NCI-H2196 (cell line): ENCODE results near the gene TMEM126A.
A peak's percentile ranks its signal among the peaks of the same experiment; 100 is the strongest.

ENCODE experiments used
- DNase-seq: peaks from one replicate; lab custom pipeline; 2025; ENCODE audit not compliant: unreplicated experiment; lab: John Stamatoyannopoulos, UW

The TMEM126A gene

GRCh38 chr11:85694385-85694980 is 46.7 kb downstream of the TMEM126A start:
- peak; percentile 52 for DNase-seq

DNA sequence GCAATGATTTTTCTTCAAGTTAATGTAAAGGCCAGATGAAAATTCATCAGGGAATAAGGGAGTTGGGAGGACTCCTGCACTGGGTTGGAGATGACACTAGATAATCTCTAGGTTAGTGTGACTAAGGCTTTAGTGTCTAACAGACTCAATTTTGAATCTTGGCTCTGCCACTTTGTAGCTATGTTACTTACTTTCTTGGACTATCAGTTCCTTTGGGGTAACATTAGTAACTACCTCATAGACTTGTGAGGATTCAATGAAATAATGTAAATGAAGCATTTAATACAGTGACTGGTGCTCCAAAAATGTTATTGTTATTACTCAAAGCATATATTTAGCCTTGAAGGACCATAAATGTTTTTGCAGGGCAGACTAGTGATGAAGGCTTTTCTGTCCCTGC is 47.8 kb downstream of the TMEM126A start:
- DNase-seq: no peak

DNA sequence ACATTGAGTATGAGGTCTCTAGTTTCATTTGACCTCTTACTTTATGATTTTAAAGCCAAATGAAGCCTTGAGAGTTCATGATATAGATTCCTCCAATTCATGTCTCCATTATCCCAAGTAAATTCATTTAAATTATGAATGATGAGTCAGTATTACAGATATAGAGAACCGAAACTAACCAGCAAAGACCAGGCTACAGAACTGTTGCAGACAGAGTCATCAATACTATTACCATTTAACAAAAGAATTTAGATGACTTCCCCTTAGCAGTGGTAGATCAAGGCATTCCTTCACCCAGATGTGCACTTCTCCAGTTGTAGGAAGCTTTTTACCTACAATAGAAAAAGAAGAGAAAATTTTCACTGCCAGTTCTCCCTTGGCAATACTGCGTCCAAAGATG is 50.0 kb downstream of the TMEM126A start:
- no peak for DNase-seq

DNA sequence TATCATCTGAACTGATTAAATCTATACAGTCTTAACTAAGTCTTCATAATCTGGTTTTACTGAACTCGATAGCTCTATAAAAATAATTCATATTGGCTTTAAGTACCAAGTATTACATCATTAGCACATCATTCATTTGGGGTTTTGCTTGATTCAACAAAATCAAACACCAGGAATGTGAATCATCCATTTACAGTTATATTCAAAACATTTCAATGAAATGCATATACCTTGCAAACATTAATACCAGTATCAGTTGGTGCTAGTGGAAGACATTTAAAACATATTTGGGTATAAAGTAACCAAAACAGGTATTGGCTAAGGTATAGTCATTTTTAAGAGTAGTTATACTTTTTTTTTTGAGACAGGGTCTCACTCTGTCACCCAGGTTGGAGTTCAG is 50.4 kb downstream of the TMEM126A start:
- no peak for DNase-seq

- no peak for DNase-seq
Observed at GRCh38 chr11:85699957-85700741, 52.4 kb downstream of the TMEM126A start.

DNA sequence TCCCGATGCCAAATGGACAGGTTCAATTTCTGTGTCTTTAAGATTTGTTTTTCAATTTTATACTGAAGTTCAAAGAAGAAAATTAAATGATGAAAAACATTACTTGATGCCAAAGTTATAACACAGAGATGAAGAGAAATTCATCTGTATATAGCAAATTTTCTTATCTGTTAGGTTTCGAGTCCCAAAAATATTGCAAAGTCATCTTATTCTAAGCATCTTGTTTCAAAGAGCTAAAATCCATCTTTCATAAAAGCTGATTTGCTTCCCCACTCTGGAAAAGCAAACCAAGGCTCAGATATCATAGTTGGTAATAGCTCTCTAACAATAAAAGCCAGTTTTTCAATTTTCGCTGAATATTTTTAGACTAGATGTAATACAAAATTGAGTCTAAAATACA is 57.2 kb downstream of the TMEM126A start:
- DNase-seq: no peak

- DNase-seq: no peak
Observed at GRCh38 chr11:85705800-85706199, 58.0 kb downstream of the TMEM126A start.
